ENCODE results near the gene CHRNA9. TPM values are rescaled to one million over a fixed set of nuclear protein-coding genes. Genes with fewer than 3 reads are reported as not detected.

Gene CHRNA9
- total RNA-seq, 1 donor from 2014 or later: 1.2 TPM

DNA sequence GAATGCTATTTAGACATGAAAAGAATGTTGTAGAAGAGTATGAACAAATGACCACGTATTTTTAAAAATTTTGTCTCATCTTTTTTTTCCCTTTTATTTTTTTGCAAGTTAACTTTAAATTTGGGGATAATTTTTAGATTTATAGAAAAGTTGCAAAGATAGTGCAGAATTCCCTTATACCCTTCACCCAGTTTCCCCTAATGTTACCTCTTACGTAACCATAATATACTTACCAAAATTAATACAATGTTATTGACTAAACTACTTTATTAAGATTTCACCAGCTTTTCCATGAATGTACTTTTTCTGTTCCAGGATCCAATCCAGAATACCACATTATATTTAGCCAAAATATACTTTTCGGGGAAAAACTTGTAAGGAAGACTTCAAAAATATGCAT lies 12.3 kb downstream of the CHRNA9 start:
- no peak for DNase-seq

DNA sequence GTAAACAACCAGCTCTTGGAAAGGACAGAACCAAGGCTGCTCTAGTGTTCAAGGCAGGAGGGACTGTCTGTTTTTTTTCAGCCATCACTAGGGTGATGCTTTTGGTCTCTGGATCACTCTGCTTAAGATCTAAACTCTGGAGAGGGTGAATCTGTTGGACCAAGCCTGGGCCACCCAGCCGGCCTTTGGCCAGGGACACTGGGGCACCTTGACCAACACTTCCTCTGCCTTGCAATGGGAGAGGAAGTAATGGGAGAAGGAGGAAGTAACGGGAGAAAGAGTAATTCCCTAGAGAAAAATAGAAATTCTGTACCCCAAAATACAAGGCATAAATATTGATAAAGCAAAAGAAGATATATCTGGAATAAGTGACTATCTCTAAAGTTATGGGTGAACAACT lies 12.9 kb downstream of the CHRNA9 start:
- DNase-seq: no peak

DNA sequence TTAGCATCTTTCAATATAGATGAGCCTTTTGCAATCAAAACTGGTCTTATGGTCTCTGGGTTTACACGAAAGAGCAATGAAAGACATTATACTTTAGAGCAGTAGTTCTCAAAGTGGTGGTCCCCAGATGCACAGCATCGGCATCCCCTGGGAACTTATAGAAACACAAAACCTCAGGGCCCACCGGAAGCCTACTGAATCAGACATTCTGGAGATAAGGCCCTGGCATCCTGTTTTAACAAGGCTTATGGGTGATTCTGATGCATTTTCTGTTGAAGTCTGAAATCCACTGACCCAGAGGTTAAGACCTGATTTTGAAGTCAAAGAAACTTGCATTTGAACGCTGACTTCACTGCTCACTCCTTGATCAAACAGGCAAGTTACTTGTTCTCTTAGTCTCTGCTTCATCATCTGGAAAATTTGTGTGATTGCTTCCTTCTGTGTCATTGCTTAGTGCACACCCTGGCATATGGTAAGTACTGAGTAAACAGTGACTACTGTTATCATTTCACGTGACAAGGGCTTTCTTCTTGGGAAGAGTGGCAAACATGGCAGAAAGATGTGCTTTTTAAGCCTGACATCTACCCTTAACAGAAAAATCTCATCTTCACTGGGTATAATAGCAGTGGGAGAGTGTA lies 14.5 kb downstream of the CHRNA9 start:
- no peak for DNase-seq

DNA sequence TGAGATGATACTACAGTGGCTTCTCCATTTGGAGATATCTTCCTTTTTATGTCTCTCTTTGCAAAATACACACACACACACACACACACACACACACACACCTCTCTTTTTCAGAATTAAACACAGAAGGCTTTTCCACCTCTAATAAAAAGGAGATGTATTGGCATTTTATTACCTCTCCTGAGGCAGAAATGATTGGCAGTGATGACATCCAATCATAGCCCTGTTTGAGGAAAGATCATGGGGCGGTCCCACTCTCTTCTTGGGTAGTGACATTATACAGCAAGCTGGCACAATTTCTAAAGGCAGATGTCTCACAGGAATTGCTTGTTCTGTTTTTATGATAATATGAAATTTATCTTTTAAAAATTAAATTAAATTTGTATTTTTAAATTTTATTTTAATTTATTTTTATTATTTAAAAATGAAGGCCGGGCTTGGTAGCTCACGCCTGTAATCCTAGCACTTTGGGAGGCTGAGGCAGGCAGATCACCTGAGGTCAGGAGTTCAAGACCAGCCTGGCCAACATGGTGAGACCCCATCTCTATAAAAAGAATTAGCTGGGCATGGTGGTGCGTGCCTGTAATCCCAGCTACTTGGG lies 15.6 kb downstream of the CHRNA9 start:
- no peak for DNase-seq

DNA sequence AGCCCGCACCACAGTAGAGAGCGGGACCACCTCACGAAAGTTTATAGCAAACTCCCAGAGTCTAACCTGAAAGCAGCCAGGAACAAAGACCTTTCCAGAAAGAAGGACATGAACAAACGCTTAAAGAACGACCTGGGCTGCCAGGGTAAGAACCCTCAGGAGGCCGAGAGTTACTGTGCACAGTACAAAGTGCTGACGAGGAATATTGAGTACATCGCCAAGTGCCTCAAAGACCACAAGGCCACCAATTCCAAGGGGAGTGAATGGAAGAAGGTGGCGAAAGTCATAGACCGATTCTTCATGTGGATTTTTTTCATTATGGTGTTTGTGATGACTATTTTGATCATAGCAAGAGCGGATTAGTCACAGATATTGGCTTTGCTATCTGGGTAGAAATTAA lies 19.0 kb downstream of the CHRNA9 start:
- no peak for DNase-seq

- no peak for DNase-seq
Observed at GRCh38 chr4:40355131-40355530, 20.0 kb downstream of the CHRNA9 start.

DNA sequence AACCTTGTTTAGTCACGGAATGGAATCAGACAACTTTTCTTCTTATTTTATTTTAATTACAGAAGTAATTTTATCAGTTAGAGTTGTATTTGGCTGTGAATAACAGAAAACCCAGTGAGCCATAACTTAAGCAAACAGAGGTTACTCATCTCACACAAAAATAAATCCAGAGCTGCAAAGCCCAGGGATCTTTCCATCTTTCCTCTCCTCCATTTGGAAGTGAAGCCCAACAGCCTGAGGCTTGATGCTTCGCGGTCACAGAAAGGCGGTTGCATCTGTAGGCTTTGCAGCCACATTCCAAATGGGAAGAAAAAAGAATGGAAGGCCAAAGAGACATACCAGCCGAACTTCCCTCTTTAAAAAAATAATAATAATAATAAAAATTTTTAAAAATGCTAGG lies 22.6 kb downstream of the CHRNA9 start:
- DNase-seq: no peak

- no peak for DNase-seq
Observed at GRCh38 chr4:40361338-40361737, 26.2 kb downstream of the CHRNA9 start.

DNA sequence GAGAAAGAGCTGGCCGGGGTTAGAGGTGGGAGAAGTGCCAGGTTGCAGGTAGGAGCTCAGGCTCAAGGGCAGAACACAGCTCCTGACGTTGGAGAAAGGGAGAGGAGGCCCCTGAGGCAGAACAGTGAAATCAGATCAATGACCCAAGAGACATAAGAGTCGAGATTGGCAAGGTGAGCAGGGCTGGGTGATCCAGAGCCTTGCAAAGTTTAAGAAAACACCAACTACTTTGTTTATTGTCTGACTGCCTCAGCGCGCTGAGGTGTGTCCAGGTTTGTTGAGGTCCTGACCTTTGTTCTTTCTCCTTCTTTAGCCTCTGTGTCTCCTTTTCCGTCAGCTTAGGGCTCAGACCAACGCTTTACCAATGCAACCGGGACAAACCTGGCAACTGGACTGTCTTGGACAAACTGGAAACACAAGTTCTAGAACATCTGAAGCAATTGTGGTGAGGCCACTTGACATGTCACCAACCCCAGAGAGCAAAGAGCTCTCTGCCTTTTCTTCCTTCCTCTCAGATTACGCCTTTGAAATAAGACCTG lies 28.3 kb downstream of the CHRNA9 start:
- no peak for DNase-seq

- no peak for DNase-seq
Observed at GRCh38 chr4:40363945-40364344, 28.8 kb downstream of the CHRNA9 start.

DNA sequence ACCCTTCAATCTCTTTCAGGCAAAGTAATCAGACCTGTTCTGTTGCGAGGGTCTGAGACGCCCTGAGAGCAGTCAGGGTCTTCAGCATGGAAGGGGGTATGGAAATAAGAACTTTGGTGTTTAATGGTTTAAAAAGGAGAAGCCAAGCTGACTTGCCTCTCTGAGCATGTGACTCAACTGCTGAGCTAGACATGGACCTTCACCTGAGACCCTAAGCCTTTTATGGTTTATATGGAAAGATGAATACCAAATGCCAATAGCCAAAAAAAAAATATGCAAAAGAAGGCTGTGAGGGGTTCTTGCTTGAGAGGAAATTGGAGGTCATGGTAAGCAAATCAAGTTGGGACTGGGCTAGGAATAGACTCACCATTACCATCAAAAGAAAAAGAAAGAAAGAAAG lies 30.6 kb downstream of the CHRNA9 start:
- DNase-seq: no peak

- DNase-seq: no peak
Observed at GRCh38 chr4:40367451-40367850, 32.3 kb downstream of the CHRNA9 start.

GRCh38 chr4:40369437-40370274 lies 34.5 kb downstream of the CHRNA9 start:
- no peak for DNase-seq

DNA sequence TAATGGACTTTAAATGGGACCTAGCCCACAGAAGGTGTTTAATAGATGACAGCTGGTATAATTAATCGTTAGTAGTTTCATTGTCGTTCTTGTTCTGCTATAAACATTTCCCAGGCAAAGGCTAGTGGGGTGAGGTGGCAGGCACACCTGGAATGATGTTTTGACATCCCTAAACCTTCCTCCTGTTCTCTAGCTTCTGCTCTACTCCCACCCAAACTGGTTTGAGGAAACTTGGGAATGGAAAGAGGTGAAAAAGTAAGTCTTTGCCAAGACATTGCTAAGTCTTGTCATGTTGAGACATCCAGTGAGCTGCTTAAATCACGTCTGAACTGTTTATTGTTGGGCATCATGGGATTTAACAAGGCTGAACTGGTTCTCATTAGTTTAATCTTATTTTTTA lies 37.5 kb downstream of the CHRNA9 start:
- no peak for DNase-seq

DNA sequence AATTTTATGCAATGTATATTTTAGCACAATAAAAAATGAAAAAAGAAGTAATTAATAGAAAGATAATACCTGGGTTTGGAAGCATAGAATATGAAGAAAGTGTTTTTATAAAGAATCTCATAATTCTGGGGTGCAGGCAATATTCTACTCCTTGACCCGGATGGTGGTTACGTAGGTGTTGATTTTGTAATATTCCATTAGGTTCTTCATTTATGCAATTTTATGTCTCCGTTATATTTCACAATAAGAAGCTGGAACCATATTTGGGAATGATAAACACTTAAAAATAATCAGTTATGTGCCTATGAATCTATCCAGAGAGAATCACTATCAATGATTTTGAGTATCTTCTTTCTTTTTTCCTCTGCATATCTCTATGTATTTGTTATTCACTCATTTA lies 38.5 kb downstream of the CHRNA9 start:
- no peak for DNase-seq

- DNase-seq: no peak
Observed at GRCh38 chr4:40375095-40375494, 40.0 kb downstream of the CHRNA9 start.

DNA sequence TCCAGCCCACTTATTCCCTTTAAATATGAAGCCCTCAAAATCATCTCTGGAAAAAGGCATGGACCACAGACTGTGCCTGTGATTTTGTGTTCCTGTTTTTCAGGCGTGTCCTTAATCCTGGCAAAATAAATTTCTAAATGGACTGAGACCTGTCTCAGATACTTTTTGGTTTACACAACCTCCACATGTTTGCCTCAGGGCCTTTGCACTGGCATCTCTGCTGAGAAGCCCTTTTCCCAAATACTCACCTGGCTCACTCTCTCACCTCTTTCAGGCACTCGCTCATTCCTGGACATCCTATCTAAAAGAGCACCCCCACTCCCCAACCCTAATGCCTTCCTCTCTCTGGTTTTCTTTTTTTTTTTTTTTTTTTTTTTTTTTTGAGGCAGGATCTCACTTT lies 40.5 kb downstream of the CHRNA9 start:
- DNase-seq: no peak

GRCh38 chr4:40377512-40378365 lies 42.6 kb downstream of the CHRNA9 start:
- DNase-seq: no peak

DNA sequence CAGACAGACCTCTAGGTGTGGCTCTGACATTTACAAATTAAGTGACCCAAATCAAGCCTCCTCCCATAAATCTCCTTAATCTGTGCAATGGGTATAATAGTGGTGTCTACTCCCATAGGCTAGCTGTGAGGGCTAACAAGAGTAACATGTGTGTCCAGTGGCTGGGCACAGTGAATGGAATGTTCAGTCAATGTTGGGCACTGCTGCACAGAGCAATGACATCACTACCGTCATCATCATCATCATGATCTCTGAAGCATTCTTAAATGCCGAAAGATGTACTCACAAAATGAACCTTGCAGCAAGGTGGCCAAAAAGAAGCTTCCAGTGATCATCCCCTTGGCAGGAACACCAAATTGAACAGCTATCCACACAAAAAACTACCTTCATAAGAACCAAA lies 43.5 kb downstream of the CHRNA9 start:
- no peak for DNase-seq

DNA sequence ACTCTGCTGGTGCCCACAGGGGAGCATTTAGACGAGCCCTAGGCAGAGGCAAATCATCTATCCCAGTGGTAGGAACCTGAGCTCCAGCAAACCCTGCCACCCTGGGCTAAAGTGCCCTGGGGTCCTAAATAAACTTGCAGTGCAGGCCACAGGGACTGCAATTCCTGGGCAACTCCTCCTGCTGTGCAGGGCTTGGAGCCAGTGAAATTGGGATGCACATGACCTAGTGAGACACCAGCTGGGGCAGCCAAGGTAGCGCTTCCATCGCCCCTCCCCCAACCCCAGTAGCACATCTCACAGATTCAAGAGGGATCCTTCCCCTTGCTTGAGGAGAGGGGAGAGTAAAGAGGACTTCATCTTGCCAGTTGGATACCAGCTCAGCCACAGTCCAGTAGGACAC lies 44.1 kb downstream of the CHRNA9 start:
- DNase-seq: no peak

- DNase-seq: no peak
Observed at GRCh38 chr4:40380647-40381046, 45.5 kb downstream of the CHRNA9 start.

- no peak for DNase-seq
Observed at GRCh38 chr4:40388239-40388638, 53.1 kb downstream of the CHRNA9 start.

Measured in skin of body (tissue), 2 donors.